SK-N-SH treated with all-trans-retinoic acid at 6 μM for 48 hours (cell line): ENCODE data around the gene KRR1.
"Not testable (repeated sequence)": the region's sequence is repeated elsewhere in the genome, so short reads cannot be mapped to it uniquely, and the experiment has no call there.

Experiments used
- ATAC-seq: fragments of 200-7000 bp; cut with Tn5 transposase; 3 replicates; pipeline ENCODE4 v1.9.1; 2020; ENCODE audit warnings: mild to moderate bottlenecking, moderate library complexity
- ARNTL ChIP-seq: fragments of 450-650 bp; formaldehyde crosslinking; IDR thresholded peaks from 2 replicates; pipeline ENCODE4 v1.5.0; 2020; ENCODE audit warnings: low read depth, mild to moderate bottlenecking, moderate library complexity, borderline replicate concordance
- BACH2 ChIP-seq: fragments of 250-450 bp; sonication (Bioruptor Pico); IDR thresholded peaks from 2 replicates; pipeline ENCODE4 v1.9.0; 2021; ENCODE audit warnings: mild to moderate bottlenecking, borderline replicate concordance
- CREB5 ChIP-seq: fragments of 250-450 bp; sonication (Bioruptor Pico); IDR thresholded peaks from 2 replicates; pipeline ENCODE4 v1.5.1; 2020; ENCODE audit warnings: low read depth, mild to moderate bottlenecking, moderate library complexity
- CSDC2 ChIP-seq: fragments of 250-450 bp; sonication (Bioruptor Pico); IDR thresholded peaks from 2 replicates; pipeline ENCODE4 v1.5.0; 2020; ENCODE audit warnings: mild to moderate bottlenecking, moderate library complexity
- GLIS3 ChIP-seq: fragments of 250-450 bp; sonication (Bioruptor Pico); IDR thresholded peaks from 2 replicates; pipeline ENCODE4 v1.5.0; 2020; ENCODE audit warnings: mild to moderate bottlenecking, moderate library complexity
- ISL1 ChIP-seq: fragments of 250-450 bp; sonication (Bioruptor Pico); IDR thresholded peaks from 2 replicates; pipeline ENCODE4 v2.1.2; 2022; ENCODE audit warnings: mild to moderate bottlenecking, moderate library complexity
- OSR1 ChIP-seq: fragments of 250-450 bp; sonication (Bioruptor Pico); IDR thresholded peaks from 2 replicates; pipeline ENCODE4 v1.8.0; 2022; ENCODE audit warnings: moderate library complexity, mild to moderate bottlenecking, inconsistent platforms
- PATZ1 ChIP-seq: fragments of 250-450 bp; sonication (Bioruptor Pico); IDR thresholded peaks from 2 replicates; pipeline ENCODE4 v1.8.0; 2020; ENCODE audit warnings: mild to moderate bottlenecking, moderate library complexity, borderline replicate concordance
- POU6F1 ChIP-seq: fragments of 250-450 bp; sonication (Bioruptor Pico); IDR thresholded peaks from 2 replicates; pipeline ENCODE4 v1.8.0; 2021; ENCODE audit warnings: low read depth, mild to moderate bottlenecking, moderate library complexity, borderline replicate concordance
- PPARA ChIP-seq: fragments of 250-450 bp; sonication (Bioruptor Pico); IDR thresholded peaks from 2 replicates; pipeline ENCODE4 v1.5.0; 2020; ENCODE audit warnings: mild to moderate bottlenecking, borderline replicate concordance
- RARB ChIP-seq: fragments of 250-450 bp; sonication (Bioruptor Pico); IDR thresholded peaks from 2 replicates; pipeline ENCODE4 v1.8.0; 2021; ENCODE audit warnings: mild to moderate bottlenecking, moderate library complexity
- SNAI2 ChIP-seq: fragments of 250-450 bp; sonication (Bioruptor Pico); IDR thresholded peaks from 2 replicates; pipeline ENCODE4 v1.5.0; 2020; ENCODE audit warnings: mild to moderate bottlenecking, moderate library complexity
- TCF4 ChIP-seq: fragments of 250-450 bp; sonication (Bioruptor Pico); IDR thresholded peaks from 2 replicates; pipeline ENCODE4 v1.8.0; 2021; ENCODE audit warnings: mild to moderate bottlenecking, moderate library complexity, borderline replicate concordance
- TOX ChIP-seq: fragments of 250-450 bp; sonication (Bioruptor Pico); IDR thresholded peaks from 2 replicates; pipeline ENCODE4 v1.8.0; 2021; ENCODE audit warnings: mild to moderate bottlenecking, moderate library complexity, borderline replicate concordance
- TSHZ2 ChIP-seq: fragments of 250-450 bp; sonication (Bioruptor Pico); IDR thresholded peaks from 2 replicates; pipeline ENCODE4 v1.5.0; 2020; ENCODE audit warnings: mild to moderate bottlenecking, moderate library complexity
- ZC3H10 ChIP-seq: fragments of 250-450 bp; sonication (Bioruptor Pico); IDR thresholded peaks from 2 replicates; pipeline ENCODE4 v1.5.1; 2021; ENCODE audit warnings: mild to moderate bottlenecking, moderate library complexity
- ZFP3 ChIP-seq: fragments of 250-450 bp; sonication (Bioruptor Pico); IDR thresholded peaks from 2 replicates; pipeline ENCODE4 v1.5.0; 2020; ENCODE audit warnings: mild to moderate bottlenecking, moderate library complexity
- ZNF565 ChIP-seq: fragments of 450-650 bp; formaldehyde crosslinking; conservative IDR thresholded peaks from 2 replicates; pipeline ENCODE4 v1.5.0; 2020; ENCODE audit warnings: low read depth, mild to moderate bottlenecking, moderate library complexity
- ZNF70 ChIP-seq: fragments of 450-650 bp; formaldehyde crosslinking; IDR thresholded peaks from 2 replicates; pipeline ENCODE4 v1.5.0; 2020; ENCODE audit warnings: mild to moderate bottlenecking, moderate library complexity
- ZNF8 ChIP-seq: fragments of 450-650 bp; formaldehyde crosslinking; IDR thresholded peaks from 2 replicates; pipeline ENCODE4 v1.5.0; 2020; ENCODE audit warnings: mild to moderate bottlenecking, moderate library complexity
- TF ChIP-seq, protein P1 (sequence below): fragments of 250-450 bp; sonication (Bioruptor Pico); IDR thresholded peaks from 2 replicates; pipeline ENCODE4 v1.5.1; 2021; ENCODE audit warnings: mild to moderate bottlenecking, moderate library complexity

KRR1 gene

GRCh38 chr12:75488553-75488952 is 22.9 kb downstream of the KRR1 start (continued):
- TF ChIP-seq TSHZ2 (CRISPR knock-in tag) (no peak), TCF4 (CRISPR knock-in tag) (no peak), SNAI2 (no peak), ISL1 (no peak)

- ATAC-seq, result no peak
- TF ChIP-seq ARNTL (CRISPR knock-in tag), result no peak
- TF ChIP-seq RARB (CRISPR knock-in tag), result no peak
- TF ChIP-seq ZNF70 (CRISPR knock-in tag), result no peak
- no peak for TF ChIP-seq SNAI2
- TF ChIP-seq PATZ1, result no peak
- no peak for TF ChIP-seq TOX
- TF ChIP-seq GLIS3 (CRISPR knock-in tag), result no peak
- TF ChIP-seq POU6F1 (CRISPR knock-in tag), result no peak
- no peak for TF ChIP-seq TSHZ2 (CRISPR knock-in tag)
- TF ChIP-seq CREB5, result no peak
- TF ChIP-seq PPARA (CRISPR knock-in tag), result no peak
- no peak for TF ChIP-seq BACH2 (CRISPR knock-in tag)
- no peak for TF ChIP-seq ISL1
- TF ChIP-seq OSR1 (CRISPR knock-in tag), result no peak
- TF ChIP-seq ZC3H10 (CRISPR knock-in tag), result no peak
- TF ChIP-seq CSDC2, result no peak
- no peak for TF ChIP-seq TCF4 (CRISPR knock-in tag)
- no peak for TF ChIP-seq ZNF565 (CRISPR knock-in tag)
Measured at GRCh38 chr12:75487308-75487707, 24.1 kb downstream of the KRR1 start.

GRCh38 chr12:75484450-75484849 is 27.0 kb downstream of the KRR1 start:
- not testable (repeated sequence) for ATAC-seq

DNA sequence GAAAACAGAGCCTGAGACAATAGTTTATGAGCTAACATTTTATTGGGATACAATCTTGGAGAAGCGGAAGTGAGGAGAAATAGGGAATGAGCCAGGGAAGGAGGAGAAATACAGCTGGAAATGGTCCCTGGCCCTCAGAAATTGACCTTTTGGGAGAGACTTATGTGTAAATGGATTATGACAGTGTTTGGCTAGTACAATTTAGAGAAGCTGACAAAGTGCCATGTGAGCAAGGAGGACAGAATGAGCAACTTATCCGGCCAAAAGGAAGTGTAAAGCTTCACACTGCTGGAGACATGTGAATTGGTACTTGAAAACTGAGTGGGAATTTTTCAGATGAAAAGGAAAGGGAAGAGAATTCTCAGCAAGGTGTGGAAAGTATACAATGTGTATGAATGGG is 28.0 kb downstream of the KRR1 start:
- no peak for ATAC-seq
- TF ChIP-seq TCF4 (CRISPR knock-in tag), result no peak
- TF ChIP-seq ZNF70 (CRISPR knock-in tag), result no peak
- no peak for TF ChIP-seq CSDC2
- TF ChIP-seq ZNF565 (CRISPR knock-in tag), result no peak
- no peak for TF ChIP-seq ISL1
- no peak for TF ChIP-seq GLIS3 (CRISPR knock-in tag)
- TF ChIP-seq ZNF8 (CRISPR knock-in tag), result no peak
- TF ChIP-seq, protein P1, sequence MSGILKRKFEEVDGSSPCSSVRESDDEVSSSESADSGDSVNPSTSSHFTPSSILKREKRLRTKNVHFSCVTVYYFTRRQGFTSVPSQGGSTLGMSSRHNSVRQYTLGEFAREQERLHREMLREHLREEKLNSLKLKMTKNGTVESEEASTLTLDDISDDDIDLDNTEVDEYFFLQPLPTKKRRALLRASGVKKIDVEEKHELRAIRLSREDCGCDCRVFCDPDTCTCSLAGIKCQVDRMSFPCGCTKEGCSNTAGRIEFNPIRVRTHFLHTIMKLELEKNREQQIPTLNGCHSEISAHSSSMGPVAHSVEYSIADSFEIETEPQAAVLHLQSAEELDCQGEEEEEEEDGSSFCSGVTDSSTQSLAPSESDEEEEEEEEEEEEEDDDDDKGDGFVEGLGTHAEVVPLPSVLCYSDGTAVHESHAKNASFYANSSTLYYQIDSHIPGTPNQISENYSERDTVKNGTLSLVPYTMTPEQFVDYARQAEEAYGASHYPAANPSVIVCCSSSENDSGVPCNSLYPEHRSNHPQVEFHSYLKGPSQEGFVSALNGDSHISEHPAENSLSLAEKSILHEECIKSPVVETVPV (CRISPR knock-in tag), result no peak
- TF ChIP-seq BACH2 (CRISPR knock-in tag), result no peak
- no peak for TF ChIP-seq ZFP3
- no peak for TF ChIP-seq ARNTL (CRISPR knock-in tag)
- no peak for TF ChIP-seq POU6F1 (CRISPR knock-in tag)
